GM19463 (cell line): ENCODE measurements around the gene SDF4.
"Not testable (repeated sequence)": the region's sequence is repeated elsewhere in the genome, so short reads cannot be mapped to it uniquely, and the experiment has no call there.

Experiments used
- ATAC-seq: cut with Tn5 transposase; IDR thresholded peaks from one replicate; pipeline ENCODE4 v1.9.1; 2021; ENCODE audit warnings: mild to moderate bottlenecking, moderate library complexity; ENCODE audit not compliant: unreplicated experiment

Gene SDF4

GRCh38 chr1:1259951-1260600 is 28.3 kb upstream of the SDF4 start:
- no peak for ATAC-seq

- ATAC-seq: no peak
These were observed 27.7 kb upstream of the SDF4 start for GRCh38 chr1:1259540-1259939.

GRCh38 chr1:1259119-1259488 is 27.3 kb upstream of the SDF4 start:
- ATAC-seq: no peak

GRCh38 chr1:1256956-1257871 is 25.4 kb upstream of the SDF4 start:
- no peak for ATAC-seq

GRCh38 chr1:1255611-1256010 is 23.8 kb upstream of the SDF4 start:
- no peak for ATAC-seq

- ATAC-seq: no peak
These were observed 23.3 kb upstream of the SDF4 start for GRCh38 chr1:1255078-1255477.

GRCh38 chr1:1254667-1254998 is 22.8 kb upstream of the SDF4 start:
- ATAC-seq: no peak

GRCh38 chr1:1253972-1254666 is 22.3 kb upstream of the SDF4 start:
- ATAC-seq: no peak

- no peak for ATAC-seq
These were observed 21.5 kb upstream of the SDF4 start for GRCh38 chr1:1253314-1253713.

- ATAC-seq: no peak
These were observed 19.0 kb upstream of the SDF4 start for GRCh38 chr1:1250786-1251284.

- ATAC-seq: not testable (repeated sequence)
These were observed 16.5 kb upstream of the SDF4 start for GRCh38 chr1:1248009-1248913.

GRCh38 chr1:1247341-1247913 is 15.6 kb upstream of the SDF4 start:
- ATAC-seq: no peak

GRCh38 chr1:1246577-1247340 is 15.0 kb upstream of the SDF4 start, which contains the start of gene C1QTNF12:
C1QTNF12 (minus strand) TSS chr1:1246722; CDS start chr1:1246690, 32 bp downstream.
- no peak for ATAC-seq

GRCh38 chr1:1245817-1246576 is 14.2 kb upstream of the SDF4 start:
- ATAC-seq: no peak

GRCh38 chr1:1245178-1245816 is 13.5 kb upstream of the SDF4 start:
- ATAC-seq: no peak

GRCh38 chr1:1244192-1244811 is 12.5 kb upstream of the SDF4 start:
- ATAC-seq: no peak

- no peak for ATAC-seq
These were observed 12.0 kb upstream of the SDF4 start for GRCh38 chr1:1243807-1244191.

GRCh38 chr1:1243266-1243660 is 11.5 kb upstream of the SDF4 start:
- ATAC-seq: no peak
